HCT116 (cell line): ENCODE results near the gene RABEPK. TPM values are rescaled to one million over a fixed set of nuclear protein-coding genes. Genes with fewer than 3 reads are reported as not detected.
A peak's percentile ranks its signal among the peaks of the same experiment; 100 is the strongest.

Experiments used
- ATF3 ChIP-seq: IDR thresholded peaks from 2 replicates; pipeline ENCODE4 v1.6.1; 2012
- CBX3 ChIP-seq: IDR thresholded peaks from 2 replicates; pipeline ENCODE4 v1.6.1; 2012; ENCODE audit warnings: low read depth
- CEBPB ChIP-seq: IDR thresholded peaks from 2 replicates; pipeline ENCODE4 v1.6.1; 2012; ENCODE audit warnings: low read depth
- EGR1 ChIP-seq: IDR thresholded peaks from 2 replicates; pipeline ENCODE4 v1.6.1; 2012; ENCODE audit warnings: low read depth
- POLR2AphosphoS5 ChIP-seq: IDR thresholded peaks from 2 replicates; pipeline ENCODE4 v1.6.1; 2011; ENCODE audit warnings: mild to moderate bottlenecking, low read depth, low read length, moderate library complexity
- RAD21 ChIP-seq: IDR thresholded peaks from 2 replicates; pipeline ENCODE4 v1.6.1; 2012; ENCODE audit warnings: low read depth, mild to moderate bottlenecking
- TCF7L2 ChIP-seq: IDR thresholded peaks from 2 replicates; pipeline ENCODE4 v1.7.0; 2011; ENCODE audit warnings: borderline replicate concordance, inconsistent platforms; ENCODE audit not compliant: insufficient read depth, insufficient read length; ENCODE audit errors: extremely low read depth
- YY1 ChIP-seq: IDR thresholded peaks from 2 replicates; pipeline ENCODE4 v1.6.1; 2011; ENCODE audit warnings: low read length, low read depth, moderate library complexity, mild to moderate bottlenecking; ENCODE audit not compliant: insufficient replicate concordance; ENCODE audit errors: extremely low read depth
- ZBTB33 ChIP-seq: IDR thresholded peaks from 2 replicates; pipeline ENCODE4 v1.6.1; 2011; ENCODE audit warnings: mild to moderate bottlenecking, low read length, moderate library complexity; ENCODE audit not compliant: insufficient replicate concordance; ENCODE audit errors: extremely low read depth
- ZFX ChIP-seq: fragments of 450-650 bp; IDR thresholded peaks from 2 replicates; pipeline ENCODE4 v1.6.1; 2017
- ZNF274 ChIP-seq: fragments of 200-500 bp; sonication (Bioruptor generic); IDR thresholded peaks from 2 replicates; pipeline ENCODE4 v1.6.1; 2014; ENCODE audit warnings: mild to moderate bottlenecking, low read depth, low read length, inconsistent platforms
- total RNA-seq: library from RNA; stranded (reverse); gene quantifications from one replicate; pipeline ENCODE4 v1.2.1, GENCODE V29; 2021; ENCODE audit not compliant: unreplicated experiment

Gene RABEPK
- total RNA-seq, 1 experiment from 2014 or later = 48.3 TPM

DNA sequence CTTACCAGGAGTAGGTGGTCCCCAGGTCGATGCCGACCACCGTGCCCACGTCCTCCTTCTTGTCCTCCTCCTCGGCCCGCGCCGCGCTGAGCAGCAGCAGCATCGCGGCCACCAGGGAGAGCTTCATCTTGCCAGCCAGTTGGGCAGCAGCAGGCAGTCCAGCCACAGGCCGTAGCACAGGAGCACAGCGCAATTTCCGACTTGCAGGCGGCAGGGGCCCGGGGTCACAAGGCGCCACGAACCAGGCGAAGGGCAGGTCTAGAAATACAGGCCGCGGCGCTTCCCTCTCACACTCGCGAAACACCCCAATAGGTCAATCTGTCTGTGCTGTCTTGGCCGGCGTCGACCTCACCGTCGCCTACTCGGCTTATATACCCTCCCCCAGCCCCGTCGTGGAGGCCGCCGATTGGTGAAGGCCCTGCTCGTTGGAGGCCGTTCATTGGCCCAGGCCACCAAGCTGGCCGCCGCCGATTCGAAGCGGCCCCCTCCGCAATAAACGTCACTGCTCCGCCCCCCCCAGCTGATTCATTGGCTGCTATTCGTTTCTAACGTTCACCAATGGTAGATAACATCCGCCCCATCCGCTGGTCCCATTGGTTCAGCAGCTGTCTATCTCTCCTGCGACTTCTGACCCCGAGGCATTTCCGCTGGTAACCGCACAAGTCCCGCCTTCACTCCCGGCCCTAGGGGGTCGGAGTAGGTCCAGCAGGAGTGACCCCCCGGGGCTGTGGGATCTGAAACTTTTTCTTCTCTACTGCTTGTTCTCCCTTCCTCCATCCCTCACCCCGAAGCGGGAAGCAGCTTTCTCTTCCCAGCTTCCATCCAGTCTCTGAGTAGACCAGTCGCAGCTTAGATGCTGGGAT lies 40.9 kb downstream of the RABEPK start, which contains the start of gene HSPA5 (continued):
- TF ChIP-seq TCF7L2 (no peak), CBX3 (no peak), RAD21 (no peak), CEBPB (no peak), EGR1 (no peak), ATF3 (no peak), ZBTB33 (peak; percentile 43), ZFX (peak; percentile 91), POLR2AphosphoS5 (peak; percentile 99), YY1 (peak; percentile 29), ZNF274 (no peak)
- TF ChIP-seq, all 23 proteins: peak for 5
